Spleen (tissue), 11 donors: ENCODE measurements around the gene CYTH4. TPM values are rescaled to one million over a fixed set of nuclear protein-coding genes. Genes with fewer than 3 reads are reported as not detected.

Experiments
- DNase-seq: peaks from one replicate; pipeline ENCODE4 v3.0.0-alpha.2; 2020
- H3K27ac ChIP-seq, 8 donors: fragments of 200-600 bp; sonication (generic) in 7 of 8; 1 replicate in 4 of 8; 2 replicates in 4 of 8; pipeline versions ENCODE4 v1.5.0 to v1.8.0; 2016 to 2021; ENCODE audit warnings: inconsistent platforms in 4 of 8, mild to moderate bottlenecking in 4 of 8, moderate library complexity in 1 of 8
- H3K27me3 ChIP-seq, 7 donors: fragments of 200-600 bp; sonication (generic) in 6 of 7; replicated peaks in 1 of 7; 1 replicate in 4 of 7; 2 replicates in 3 of 7; pipeline versions ENCODE4 v1.5.0 to v1.8.0; 2016 to 2021; ENCODE audit warnings: inconsistent platforms in 3 of 7, mild to moderate bottlenecking in 1 of 7
- H3K36me3 ChIP-seq, 6 donors: fragments of 200-600 bp; sonication (generic) in 5 of 6; 1 replicate in 4 of 6; 2 replicates in 2 of 6; pipeline versions ENCODE4 v1.5.0 to v1.8.0; 2016 to 2021; ENCODE audit warnings: inconsistent platforms in 2 of 6
- H3K4me1 ChIP-seq, 6 donors: fragments of 200-600 bp; sonication (generic) in 5 of 6; 1 replicate in 3 of 6; 2 replicates in 3 of 6; pipeline versions ENCODE4 v1.5.0 to v1.8.0; 2016 to 2021; ENCODE audit warnings: inconsistent platforms in 3 of 6
- H3K4me3 ChIP-seq, 8 donors: fragments of 200-600 bp; sonication (generic) in 7 of 8; 1 replicate in 4 of 8; 2 replicates in 4 of 8; pipeline versions ENCODE4 v1.5.0 to v1.8.0; 2016 to 2021; ENCODE audit warnings: inconsistent platforms in 4 of 8, mild to moderate bottlenecking in 4 of 8, moderate library complexity in 2 of 8
- H3K9me3 ChIP-seq, 8 donors: fragments of 200-600 bp; sonication (generic) in 7 of 8; 1 replicate in 4 of 8; 2 replicates in 4 of 8; pipeline versions ENCODE4 v1.5.0 to v1.8.0; 2016 to 2021; ENCODE audit warnings: inconsistent platforms in 4 of 8
- POLR2A ChIP-seq, 3 donors: fragments of 450-650 bp; IDR thresholded peaks; one replicate each; pipeline ENCODE4 v1.5.1; 2017; ENCODE audit warnings: antibody characterized with exemption in 3 of 3, mild to moderate bottlenecking in 1 of 3
- POLR2AphosphoS5 ChIP-seq, 3 donors: sonication (generic); formaldehyde crosslinking; IDR thresholded peaks; one replicate each; pipeline ENCODE4 v1.5.1; 2017; ENCODE audit warnings: antibody characterized with exemption in 3 of 3
- WGBS, 5 donors: extraction: QIAGEN DNeasy Blood & Tissue Kit in 3 of 5; methylation state at CpG; one replicate each; pipeline versions ENCODE4 v1.1.5 to v1.1.7; 2013 to 2018; 5-methylcytosine and 5-hydroxymethylcytosine counted together
- intact Hi-C: fragments of 100-400 bp; cut with DNase I; formaldehyde crosslinking; loops from one replicate; pipeline ENCODE4 v1.15.0; 2023; ENCODE audit warnings: low total_unique reads
- polyA plus RNA-seq, 3 donors: library from polyadenylated mRNA; stranded (reverse); fragments of 200-250 nt; gene quantifications; one replicate each; pipeline ENCODE4 v1.2.1, GENCODE V29; 2013
- total RNA-seq, 7 donors: library from RNA; depleted of rRNA in 3 of 7; stranded (reverse); fragments of >200 nt in 3 of 7; fragmentation: NEBNext Ultra II Directional in 4 of 7; extraction: Animal tissue kit (Norgen Biotek cat#: 25700) in 4 of 7; gene quantifications; one replicate each; pipeline versions ENCODE4 v1.1.0 to v1.2.1, GENCODE V29; 2016 to 2021
- TF ChIP-seq, protein P1 (sequence below), 11 experiments: fragments of 200-600 bp in 7 of 11; fragments of 450-650 bp in 4 of 11; sonication (generic) in 4 of 11; IDR thresholded peaks in 8 of 11; conservative IDR thresholded peaks in 3 of 11; 1 replicate in 7 of 11; 2 replicates in 4 of 11; pipeline versions ENCODE4 v1.4.0 to v1.8.0; 2016 to 2021; ENCODE audit warnings: antibody characterized with exemption in 11 of 11, inconsistent platforms in 4 of 11, mild to moderate bottlenecking in 1 of 11
- donor health status: healthy with polysubstance abuse.
- donor health status: DM: no; HTN: no; CAD: no; lungs with moderate emphysema.
- donor health status: DM: no; HTN: no; CAD: no.
- donor health status: Bipolar disorder and iron deficiency.
- donor health status: healthy.
- donor health status: DM: no; HTN: no; CAD: no.
- donor health status: DM: yes; HTN: yes; CAD: no.

The CYTH4 gene
- total and polyA plus RNA-seq, 10 donors, result 35.3 to 238 (median 104) TPM

DNA sequence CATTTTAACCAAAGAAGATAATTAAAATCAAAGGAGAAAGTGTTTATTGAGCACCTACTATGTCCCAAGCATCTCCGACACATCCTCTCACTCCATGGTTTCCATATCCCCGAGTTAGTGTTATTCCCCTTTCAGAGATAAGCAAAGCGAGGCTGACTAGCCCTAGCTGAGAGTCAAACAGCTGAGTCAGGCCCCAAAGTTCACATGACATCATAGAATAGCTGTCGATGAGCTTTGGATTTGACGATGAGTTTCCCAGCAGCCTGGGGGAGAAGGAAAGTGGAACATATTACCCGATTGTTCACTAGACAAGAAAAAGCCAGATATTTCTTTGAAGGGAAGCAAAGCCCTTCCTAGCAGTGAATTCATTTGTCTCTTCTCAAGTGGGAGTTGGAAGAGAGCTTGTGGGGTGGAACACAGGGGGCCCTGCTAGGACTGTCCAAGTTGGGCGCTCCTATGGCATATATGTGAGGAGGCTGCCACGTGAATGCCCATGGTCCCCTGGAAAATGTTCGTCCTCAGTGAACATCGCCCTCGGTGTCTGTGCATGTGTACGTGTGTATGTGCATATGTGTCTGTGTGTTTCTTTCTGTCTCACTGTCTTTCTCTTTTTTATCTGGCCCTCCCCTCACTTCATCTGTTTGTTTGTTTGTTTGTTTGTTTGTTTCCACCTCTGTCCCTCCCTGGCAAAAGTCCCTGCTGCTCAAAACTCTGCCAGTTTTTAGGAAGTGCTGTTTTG, 493 bp upstream of the CYTH4 start:
- peak overlapping the region; percentile 44 to 79 (median 65) for H3K4me3 ChIP-seq
- no peak for TF ChIP-seq POLR2A (IDR thresholded peaks at IDR 0.05)
- no peak for TF ChIP-seq POLR2AphosphoS5 (IDR thresholded peaks at IDR 0.05)
- TF ChIP-seq, protein P1, sequence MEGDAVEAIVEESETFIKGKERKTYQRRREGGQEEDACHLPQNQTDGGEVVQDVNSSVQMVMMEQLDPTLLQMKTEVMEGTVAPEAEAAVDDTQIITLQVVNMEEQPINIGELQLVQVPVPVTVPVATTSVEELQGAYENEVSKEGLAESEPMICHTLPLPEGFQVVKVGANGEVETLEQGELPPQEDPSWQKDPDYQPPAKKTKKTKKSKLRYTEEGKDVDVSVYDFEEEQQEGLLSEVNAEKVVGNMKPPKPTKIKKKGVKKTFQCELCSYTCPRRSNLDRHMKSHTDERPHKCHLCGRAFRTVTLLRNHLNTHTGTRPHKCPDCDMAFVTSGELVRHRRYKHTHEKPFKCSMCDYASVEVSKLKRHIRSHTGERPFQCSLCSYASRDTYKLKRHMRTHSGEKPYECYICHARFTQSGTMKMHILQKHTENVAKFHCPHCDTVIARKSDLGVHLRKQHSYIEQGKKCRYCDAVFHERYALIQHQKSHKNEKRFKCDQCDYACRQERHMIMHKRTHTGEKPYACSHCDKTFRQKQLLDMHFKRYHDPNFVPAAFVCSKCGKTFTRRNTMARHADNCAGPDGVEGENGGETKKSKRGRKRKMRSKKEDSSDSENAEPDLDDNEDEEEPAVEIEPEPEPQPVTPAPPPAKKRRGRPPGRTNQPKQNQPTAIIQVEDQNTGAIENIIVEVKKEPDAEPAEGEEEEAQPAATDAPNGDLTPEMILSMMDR (IDR thresholded peaks at IDR 0.05 in 8 of 11, conservative IDR thresholded peaks at IDR 0.05 in 3 of 11), result no peak
- 51 to 60% (median 56%) methylated on average over 12 of the region's 12 CpGs for WGBS, 5 donors

DNA sequence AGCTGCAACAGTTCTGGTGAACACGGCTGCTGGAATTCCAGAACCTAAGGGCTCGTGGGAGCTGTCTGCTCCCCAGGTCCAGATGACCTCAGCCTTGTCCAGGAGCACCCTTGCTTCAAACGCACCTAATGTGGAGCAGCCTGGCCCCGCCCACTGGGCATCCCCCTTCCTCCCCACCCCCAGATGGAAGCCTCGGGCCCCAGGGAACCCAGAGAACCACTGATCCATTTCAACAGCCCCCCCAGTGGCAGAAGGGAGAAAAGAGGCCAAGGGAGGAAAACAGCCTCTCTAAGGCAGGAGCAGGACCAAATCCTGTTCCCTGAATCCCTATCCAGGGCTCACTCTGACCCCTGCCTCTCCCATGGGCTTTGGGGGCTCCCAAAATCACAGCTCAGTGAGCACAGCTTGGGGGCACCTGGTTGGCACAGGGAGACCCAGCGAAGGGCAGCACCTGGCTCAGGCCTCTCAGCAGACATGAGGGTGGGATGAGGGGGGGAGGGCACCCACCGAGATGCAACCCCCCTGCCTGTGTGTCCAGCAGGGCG, 1.2 kb downstream of the CYTH4 start:
- peaks cover 0 to 6% (median 0%) of the 10 kb centered on the region in 7 donors for H3K27me3 ChIP-seq
- H3K36me3 ChIP-seq, result peaks cover 0 to 31% (median 13%) of the 10 kb centered on the region in 6 donors
- peak overlapping the region; percentile 58 to 95 (median 90) for H3K27ac ChIP-seq
- DNase-seq, result peak; percentile 90
- 21 to 42% (median 36%) methylated on average over 5 to 8 of the region's 8 CpGs for WGBS, 5 donors
- TF ChIP-seq, protein P1 (IDR thresholded peaks at IDR 0.05 in 8 of 11, conservative IDR thresholded peaks at IDR 0.05 in 3 of 11), result peak in 6 of 11 experiments; percentile 16 to 68 (median 51)
- no peak for TF ChIP-seq POLR2A (IDR thresholded peaks at IDR 0.05)
- TF ChIP-seq POLR2AphosphoS5 (IDR thresholded peaks at IDR 0.05), result no peak
- H3K9me3 ChIP-seq, result no peaks in the 10 kb centered on the region
- intact Hi-C loops, result no loop called here
- peak overlapping the region; percentile 44 to 79 (median 65) for H3K4me3 ChIP-seq
- peaks cover 13 to 100% (median 69%) of the 10 kb centered on the region in 6 donors for H3K4me1 ChIP-seq

More for the DNA sequence above, 493 bp upstream of the CYTH4 start:
- Histone ChIP-seq H3K9me3 (no peaks in the 10 kb centered on the region), H3K27me3 (peaks cover 0 to 6% (median 0%) of the 10 kb centered on the region in 7 donors), H3K36me3 (peaks cover 0 to 15% (median 5%) of the 10 kb centered on the region in 6 donors), H3K27ac (peak overlapping the region; percentile 58 to 95 (median 90)), H3K4me1 (peaks cover 13 to 99% (median 61%) of the 10 kb centered on the region in 6 donors)
- no peak for DNase-seq
- intact Hi-C loops, result no loop called here

DNA sequence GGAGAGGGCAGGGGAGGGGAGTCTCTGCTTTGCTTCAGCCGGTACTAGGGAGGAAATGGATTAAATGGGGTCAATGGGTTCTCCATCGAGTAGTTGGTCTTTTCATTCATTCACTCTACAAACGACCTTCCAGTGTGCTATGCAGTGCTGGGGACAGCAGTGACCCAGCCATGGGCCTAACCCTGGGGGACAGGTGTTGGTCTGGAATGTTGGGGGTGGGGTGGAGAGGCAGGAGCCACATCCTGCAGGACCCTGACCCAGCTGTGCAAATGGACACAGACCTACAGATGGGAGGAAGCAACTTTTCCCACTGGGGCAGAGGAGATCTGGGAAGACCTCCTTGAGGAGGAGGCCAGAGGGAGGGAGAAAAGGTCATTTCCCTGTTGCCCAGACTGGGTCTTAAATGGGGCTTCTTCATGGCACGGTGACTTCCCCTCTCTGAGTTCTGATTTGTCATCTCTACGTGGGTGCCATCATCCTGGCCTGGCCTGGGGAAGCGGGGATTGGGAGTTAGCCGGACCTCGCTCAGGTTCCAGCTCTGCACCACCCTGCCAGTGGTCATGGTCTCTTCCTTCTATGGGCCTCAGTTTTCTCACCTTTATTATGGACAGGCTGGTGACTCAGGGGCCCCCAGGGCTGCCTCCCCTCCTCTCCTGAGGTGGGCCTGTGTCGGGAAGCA, 2.0 kb downstream of the CYTH4 start:
- TF ChIP-seq, protein P1 (IDR thresholded peaks at IDR 0.05 in 8 of 11, conservative IDR thresholded peaks at IDR 0.05 in 3 of 11), result no peak
- no peak for TF ChIP-seq POLR2A (IDR thresholded peaks at IDR 0.05)
- no peak for TF ChIP-seq POLR2AphosphoS5 (IDR thresholded peaks at IDR 0.05)
- peaks cover 0 to 6% (median 0%) of the 10 kb centered on the region in 7 donors for H3K27me3 ChIP-seq
- WGBS, 5 donors, result 12 to 20% (median 20%) methylated on average over 9 of the region's 9 CpGs
- H3K36me3 ChIP-seq, result peaks cover 0 to 39% (median 15%) of the 10 kb centered on the region in 6 donors
- intact Hi-C loops, result no loop called here
- peak overlapping the region; percentile 58 to 95 (median 90) for H3K27ac ChIP-seq
- no peaks in the 10 kb centered on the region for H3K9me3 ChIP-seq
- H3K4me1 ChIP-seq, result peaks cover 13 to 100% (median 67%) of the 10 kb centered on the region in 6 donors
- peak overlapping the region; percentile 44 to 79 (median 65) for H3K4me3 ChIP-seq
- peak; percentile 80 for DNase-seq
